Retinal pigment epithelial cell (primary cell): Measurements from ENCODE around the gene C5orf15.

ENCODE experiments used
- DNase-seq: peaks from one replicate; pipeline ENCODE4 v3.0.0-alpha.2; 2010; ENCODE audit warnings: low read depth
- H3K4me3 ChIP-seq: 2 replicates; pipeline ENCODE4 v1.5.1; 2011; ENCODE audit warnings: mild to moderate bottlenecking, low read length, control low read depth, moderate library complexity
- TF ChIP-seq, protein P1 (sequence below): conservative IDR thresholded peaks from 2 replicates; pipeline ENCODE4 v1.5.1; 2011; ENCODE audit warnings: low read depth, low read length, control low read depth, inconsistent platforms

The C5orf15 gene

GRCh38 chr5:133952729-133953567 is 15.5 kb downstream of the C5orf15 start:
- H3K4me3 ChIP-seq: no peak overlapping the region
- TF ChIP-seq, protein P1, sequence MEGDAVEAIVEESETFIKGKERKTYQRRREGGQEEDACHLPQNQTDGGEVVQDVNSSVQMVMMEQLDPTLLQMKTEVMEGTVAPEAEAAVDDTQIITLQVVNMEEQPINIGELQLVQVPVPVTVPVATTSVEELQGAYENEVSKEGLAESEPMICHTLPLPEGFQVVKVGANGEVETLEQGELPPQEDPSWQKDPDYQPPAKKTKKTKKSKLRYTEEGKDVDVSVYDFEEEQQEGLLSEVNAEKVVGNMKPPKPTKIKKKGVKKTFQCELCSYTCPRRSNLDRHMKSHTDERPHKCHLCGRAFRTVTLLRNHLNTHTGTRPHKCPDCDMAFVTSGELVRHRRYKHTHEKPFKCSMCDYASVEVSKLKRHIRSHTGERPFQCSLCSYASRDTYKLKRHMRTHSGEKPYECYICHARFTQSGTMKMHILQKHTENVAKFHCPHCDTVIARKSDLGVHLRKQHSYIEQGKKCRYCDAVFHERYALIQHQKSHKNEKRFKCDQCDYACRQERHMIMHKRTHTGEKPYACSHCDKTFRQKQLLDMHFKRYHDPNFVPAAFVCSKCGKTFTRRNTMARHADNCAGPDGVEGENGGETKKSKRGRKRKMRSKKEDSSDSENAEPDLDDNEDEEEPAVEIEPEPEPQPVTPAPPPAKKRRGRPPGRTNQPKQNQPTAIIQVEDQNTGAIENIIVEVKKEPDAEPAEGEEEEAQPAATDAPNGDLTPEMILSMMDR: no peak
- DNase-seq: peak; percentile 43

- TF ChIP-seq, protein P1: no peak
- DNase-seq: no peak
These were observed 17.4 kb downstream of the C5orf15 start for GRCh38 chr5:133950821-133951612.

DNA sequence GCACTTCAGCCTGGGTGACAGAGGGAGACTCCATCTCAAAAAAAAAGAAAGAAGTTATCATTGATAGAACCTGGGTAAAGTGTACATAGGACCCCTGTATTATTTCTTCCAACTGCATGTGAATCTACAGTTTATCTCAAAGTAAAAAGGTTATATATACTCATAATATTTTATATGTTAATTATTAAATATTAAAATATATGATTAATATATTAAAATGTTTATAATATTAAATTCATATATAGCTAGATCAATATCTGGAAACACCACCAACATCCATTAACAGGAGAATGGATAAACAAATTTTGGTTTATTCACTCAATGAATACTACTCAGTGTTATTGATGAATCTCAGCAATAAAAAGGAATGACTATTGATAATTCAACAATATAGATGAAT is 19.7 kb downstream of the C5orf15 start:
- no peak for DNase-seq
- TF ChIP-seq, protein P1: no peak
- H3K4me3 ChIP-seq: no peak overlapping the region

More at GRCh38 chr5:133950821-133951612, 17.4 kb downstream of the C5orf15 start:
- H3K4me3 ChIP-seq: no peak overlapping the region

DNA sequence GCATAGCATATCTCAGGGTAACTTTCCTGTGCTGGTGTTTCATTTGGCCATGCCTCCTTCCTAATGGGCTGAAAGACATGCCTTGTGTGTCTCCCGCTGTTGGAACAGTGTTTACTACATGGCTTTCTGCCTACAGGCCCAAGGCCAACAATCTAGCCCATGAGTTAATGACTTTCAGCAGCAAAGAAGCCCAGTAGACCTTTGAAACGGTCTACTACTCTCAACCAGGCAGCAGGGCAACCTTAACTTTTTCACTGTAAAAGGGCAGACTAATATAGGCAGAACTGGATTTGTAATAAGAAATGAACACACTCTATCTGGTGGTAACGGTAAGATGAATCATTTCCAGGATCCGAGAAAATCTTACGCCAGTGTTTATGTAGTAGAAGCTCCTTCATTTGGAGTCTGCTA is 21.0 kb downstream of the C5orf15 start:
- no peak overlapping the region for H3K4me3 ChIP-seq
- DNase-seq: no peak
- TF ChIP-seq, protein P1: no peak

- no peak overlapping the region for H3K4me3 ChIP-seq
- peak; percentile 39 for DNase-seq
- TF ChIP-seq, protein P1: no peak
These were observed 22.9 kb downstream of the C5orf15 start for GRCh38 chr5:133945568-133945967.

GRCh38 chr5:133944263-133945185 is 23.9 kb downstream of the C5orf15 start:
- H3K4me3 ChIP-seq: no peak overlapping the region
- TF ChIP-seq, protein P1: peak; percentile 92
- no peak for DNase-seq
